Endothelial cell (in vitro differentiated cells): ENCODE data around the gene TMED6. TPM values are rescaled to one million over a fixed set of nuclear protein-coding genes. Genes with fewer than 3 reads are reported as not detected.
"Not testable (repeated sequence)": the region's sequence is repeated elsewhere in the genome, so short reads cannot be mapped to it uniquely, and the experiment has no call there.

Experiments
- DNase-seq: peaks from one replicate; pipeline ENCODE4 v3.0.0; 2021; ENCODE audit warnings: low spot score
- H3K27ac Mint-ChIP-seq: one replicate; pipeline ENCODE4 v1.8.0; 2021; ENCODE audit warnings: mixed read lengths, inconsistent platforms; ENCODE audit not compliant: unreplicated experiment
- H3K27me3 Mint-ChIP-seq: one replicate; pipeline ENCODE4 v1.8.0; 2021; ENCODE audit warnings: mild to moderate bottlenecking, moderate library complexity, mixed read lengths, inconsistent platforms; ENCODE audit not compliant: unreplicated experiment
- H3K36me3 Mint-ChIP-seq: one replicate; pipeline ENCODE4 v1.8.0; 2021; ENCODE audit warnings: mild to moderate bottlenecking, low read depth, mixed read lengths, inconsistent platforms; ENCODE audit not compliant: unreplicated experiment
- H3K4me1 Mint-ChIP-seq: one replicate; pipeline ENCODE4 v1.8.0; 2021; ENCODE audit warnings: mild to moderate bottlenecking, mixed read lengths, inconsistent platforms; ENCODE audit not compliant: unreplicated experiment
- H3K4me3 Mint-ChIP-seq: one replicate; pipeline ENCODE4 v1.8.0; 2021; ENCODE audit warnings: mild to moderate bottlenecking, mixed read lengths, inconsistent platforms; ENCODE audit not compliant: unreplicated experiment
- H3K9me3 Mint-ChIP-seq: one replicate; pipeline ENCODE4 v1.8.0; 2021; ENCODE audit warnings: mixed read lengths, inconsistent platforms; ENCODE audit not compliant: unreplicated experiment
- total RNA-seq: library from RNA; stranded (reverse); fragmentation: NEBNext Ultra II Directional; extraction: Animal tissue kit (Norgen Biotek cat#: 25700); gene quantifications from one replicate; pipeline ENCODE4 v1.2.1, GENCODE V29; 2021; ENCODE audit not compliant: unreplicated experiment
- TF ChIP-seq, protein P1 (sequence below): fragments of 200-600 bp; sonication (generic); IDR thresholded peaks from one replicate; pipeline ENCODE4 v1.5.0; 2021; ENCODE audit warnings: antibody characterized with exemption; ENCODE audit not compliant: unreplicated experiment

TMED6 gene
- total RNA-seq, 1 donor from 2014 or later: 1.2 TPM

DNA sequence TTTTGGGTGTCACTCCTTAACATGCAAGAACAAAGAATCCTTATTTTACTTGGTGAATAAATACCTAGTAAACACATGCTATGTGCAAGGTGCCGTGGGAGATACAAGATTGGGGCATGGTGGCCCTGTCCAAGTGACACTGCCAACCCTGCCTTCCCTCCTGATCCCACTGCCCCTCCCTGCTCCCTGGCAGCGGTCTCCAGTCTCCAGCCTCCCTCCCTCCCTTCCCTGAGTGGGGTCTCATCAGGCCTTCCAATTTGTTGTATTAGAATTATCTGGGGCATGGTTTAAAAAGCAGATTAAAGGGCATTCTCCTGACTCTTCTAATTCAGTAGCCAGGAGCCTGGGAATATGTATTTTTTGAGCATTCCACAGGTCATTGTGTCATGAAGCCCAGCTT, 12.5 kb upstream of the TMED6 start:
- DNase-seq: no peak
- Mint-ChIP-seq H3K36me3 (peaks cover 44% of the 10 kb centered on the region), H3K4me3 (no peak overlapping the region)

DNA sequence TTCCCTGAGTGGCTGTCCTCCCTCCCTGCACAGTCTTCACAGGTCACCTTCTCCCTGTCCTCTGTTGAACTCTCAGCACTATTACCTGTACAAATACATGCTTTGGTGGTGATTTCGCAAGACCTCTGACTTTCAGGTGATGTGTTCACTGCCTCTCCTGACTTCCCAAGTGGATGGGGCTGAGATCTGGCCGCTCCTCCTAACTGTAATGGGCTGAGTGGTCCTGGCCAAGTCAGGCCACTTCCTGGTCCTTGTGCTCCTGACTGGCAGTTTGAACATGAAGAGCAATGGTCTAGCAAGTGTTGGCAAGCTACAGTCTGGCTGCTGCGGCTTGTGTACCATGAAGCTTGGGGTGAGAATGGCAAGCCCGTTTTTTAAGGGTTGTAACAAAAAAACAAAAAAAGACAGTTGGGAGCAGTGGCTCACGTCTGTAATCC, 11.7 kb upstream of the TMED6 start:
- Mint-ChIP-seq H3K4me3 (no peak overlapping the region), H3K27ac (no peak overlapping the region)
- TF ChIP-seq, protein P1, sequence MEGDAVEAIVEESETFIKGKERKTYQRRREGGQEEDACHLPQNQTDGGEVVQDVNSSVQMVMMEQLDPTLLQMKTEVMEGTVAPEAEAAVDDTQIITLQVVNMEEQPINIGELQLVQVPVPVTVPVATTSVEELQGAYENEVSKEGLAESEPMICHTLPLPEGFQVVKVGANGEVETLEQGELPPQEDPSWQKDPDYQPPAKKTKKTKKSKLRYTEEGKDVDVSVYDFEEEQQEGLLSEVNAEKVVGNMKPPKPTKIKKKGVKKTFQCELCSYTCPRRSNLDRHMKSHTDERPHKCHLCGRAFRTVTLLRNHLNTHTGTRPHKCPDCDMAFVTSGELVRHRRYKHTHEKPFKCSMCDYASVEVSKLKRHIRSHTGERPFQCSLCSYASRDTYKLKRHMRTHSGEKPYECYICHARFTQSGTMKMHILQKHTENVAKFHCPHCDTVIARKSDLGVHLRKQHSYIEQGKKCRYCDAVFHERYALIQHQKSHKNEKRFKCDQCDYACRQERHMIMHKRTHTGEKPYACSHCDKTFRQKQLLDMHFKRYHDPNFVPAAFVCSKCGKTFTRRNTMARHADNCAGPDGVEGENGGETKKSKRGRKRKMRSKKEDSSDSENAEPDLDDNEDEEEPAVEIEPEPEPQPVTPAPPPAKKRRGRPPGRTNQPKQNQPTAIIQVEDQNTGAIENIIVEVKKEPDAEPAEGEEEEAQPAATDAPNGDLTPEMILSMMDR: no peak

More for the DNA sequence above, 12.5 kb upstream of the TMED6 start:
- Mint-ChIP-seq H3K9me3 (no peaks in the 10 kb centered on the region), H3K4me1 (peaks cover 30% of the 10 kb centered on the region), H3K27me3 (peaks cover 5% of the 10 kb centered on the region), H3K27ac (no peak overlapping the region)
- TF ChIP-seq, protein P1: no peak

DNA sequence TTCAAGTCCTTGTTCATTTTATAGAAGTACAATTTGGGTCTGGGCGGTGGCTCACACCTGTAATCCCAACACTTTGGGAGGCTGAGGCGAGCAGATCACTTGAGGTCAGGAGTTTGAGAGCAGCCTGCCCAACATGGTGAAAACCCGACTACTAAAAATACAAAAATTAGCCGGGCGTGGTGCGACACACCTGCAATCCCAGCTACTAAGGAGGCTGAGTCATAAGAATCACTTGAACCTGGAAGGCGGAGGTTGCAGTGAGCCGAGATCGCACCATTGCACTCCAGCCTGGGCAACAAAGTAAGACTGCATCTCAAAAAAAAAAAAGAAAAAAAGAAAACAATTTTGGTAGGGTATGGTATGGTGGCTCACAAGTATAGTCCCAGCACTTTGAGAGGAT, 8.5 kb upstream of the TMED6 start:
- not testable (repeated sequence) for H3K9me3 Mint-ChIP-seq, DNase-seq, H3K4me1 Mint-ChIP-seq, H3K27ac Mint-ChIP-seq, H3K27me3 Mint-ChIP-seq, H3K4me3 Mint-ChIP-seq
- peaks cover 32% of the 10 kb centered on the region for H3K36me3 Mint-ChIP-seq

More for the DNA sequence above, 11.7 kb upstream of the TMED6 start:
- H3K27me3 Mint-ChIP-seq: peaks cover 5% of the 10 kb centered on the region
- no peaks in the 10 kb centered on the region for H3K9me3 Mint-ChIP-seq
- no peak for DNase-seq
- peaks cover 25% of the 10 kb centered on the region for H3K4me1 Mint-ChIP-seq
- H3K36me3 Mint-ChIP-seq: peaks cover 44% of the 10 kb centered on the region

DNA sequence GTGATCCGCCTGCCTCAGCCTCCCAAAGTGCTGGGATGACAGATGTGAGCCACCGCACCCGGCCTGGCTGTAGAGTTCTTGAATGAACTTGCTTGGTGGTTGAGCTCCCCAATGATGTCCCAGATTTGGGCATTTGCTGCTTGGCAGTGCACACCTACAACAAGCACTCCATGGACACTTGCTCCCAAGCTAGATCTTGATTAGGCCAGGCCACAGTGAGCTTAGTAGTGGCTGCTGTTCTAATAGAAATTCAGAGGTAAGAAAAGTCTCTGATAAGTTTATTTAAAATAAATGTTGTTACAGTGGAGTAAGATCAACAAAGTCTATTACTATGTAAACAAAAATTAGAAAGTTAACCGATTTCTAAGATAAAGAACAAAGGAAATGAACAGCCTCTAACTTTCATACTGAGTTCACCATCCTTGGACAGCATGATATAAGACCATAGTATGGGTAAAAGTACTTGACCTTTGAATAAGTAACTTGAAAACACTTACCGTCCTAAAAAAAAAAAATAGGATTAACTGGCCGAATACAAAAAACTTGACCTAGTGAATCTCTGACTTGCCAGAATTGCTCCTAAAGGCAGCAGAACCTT, 951 bp downstream of the TMED6 start:
- TF ChIP-seq, protein P1: no peak
- H3K27me3 Mint-ChIP-seq: peaks cover 2% of the 10 kb centered on the region
- no peak for DNase-seq
- H3K27ac Mint-ChIP-seq: no peak overlapping the region
- H3K4me1 Mint-ChIP-seq: no peaks in the 10 kb centered on the region
- H3K9me3 Mint-ChIP-seq: no peaks in the 10 kb centered on the region
- peaks cover 3% of the 10 kb centered on the region for H3K36me3 Mint-ChIP-seq
- no peak overlapping the region for H3K4me3 Mint-ChIP-seq

GRCh38 chr16:69349536-69349935, 2.0 kb downstream of the TMED6 start:
- peaks cover 2% of the 10 kb centered on the region for H3K27me3 Mint-ChIP-seq
- TF ChIP-seq, protein P1: no peak
- no peaks in the 10 kb centered on the region for H3K9me3 Mint-ChIP-seq
- DNase-seq: no peak
- no peaks in the 10 kb centered on the region for H3K36me3 Mint-ChIP-seq
- no peak overlapping the region for H3K4me3 Mint-ChIP-seq
- H3K4me1 Mint-ChIP-seq: no peaks in the 10 kb centered on the region
- no peak overlapping the region for H3K27ac Mint-ChIP-seq
